Activated naive CD4-positive, alpha-beta T cell (primary cell): ENCODE measurements around the gene TIA1.
"Not testable (repeated sequence)": the region's sequence is repeated elsewhere in the genome, so short reads cannot be mapped to it uniquely, and the experiment has no call there.

Experiments
- DNase-seq, 4 experiments: peaks; one replicate each; lab custom pipeline; 2025; lab: John Stamatoyannopoulos, UW

Gene TIA1

DNA sequence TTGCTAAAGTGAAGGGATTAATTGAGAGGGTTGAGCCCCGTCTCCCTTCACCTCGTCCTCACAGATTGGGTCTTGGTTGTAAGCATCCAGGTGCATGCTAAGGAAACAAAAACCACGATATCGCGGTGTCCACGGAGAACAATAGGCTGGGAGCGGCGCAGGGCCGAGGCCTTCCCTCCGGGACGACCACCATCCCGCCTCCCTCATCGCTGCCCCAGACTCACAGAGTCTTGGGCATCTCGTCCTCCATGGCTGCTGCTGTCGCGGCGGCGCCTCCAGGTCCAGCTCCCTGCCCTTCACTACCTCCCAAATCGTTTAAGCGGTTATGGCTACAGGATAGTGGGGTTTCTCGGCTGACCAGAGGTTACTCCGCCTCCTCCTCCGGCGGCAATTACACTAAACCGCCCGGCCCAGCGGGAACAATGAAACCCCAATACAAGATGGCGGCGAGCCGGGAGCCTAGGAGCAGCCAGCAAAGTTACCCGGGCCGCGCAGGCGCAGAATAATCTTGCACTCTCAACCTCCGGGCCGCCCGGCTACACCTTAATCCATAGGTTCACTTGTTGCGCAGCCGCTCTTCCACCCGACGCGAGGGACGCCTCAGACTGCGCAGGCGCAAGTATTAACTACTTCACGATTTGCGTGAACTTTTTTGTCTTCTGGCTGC lies at the start of gene TIA1:
Gene TIA1, minus strand, starts transcription at position 448 of the 667 bp plus-strand sequence. Its CDS starts 198 bp downstream, at position 250.
- peak; percentile 93 to 98 (median 98) for DNase-seq

DNA sequence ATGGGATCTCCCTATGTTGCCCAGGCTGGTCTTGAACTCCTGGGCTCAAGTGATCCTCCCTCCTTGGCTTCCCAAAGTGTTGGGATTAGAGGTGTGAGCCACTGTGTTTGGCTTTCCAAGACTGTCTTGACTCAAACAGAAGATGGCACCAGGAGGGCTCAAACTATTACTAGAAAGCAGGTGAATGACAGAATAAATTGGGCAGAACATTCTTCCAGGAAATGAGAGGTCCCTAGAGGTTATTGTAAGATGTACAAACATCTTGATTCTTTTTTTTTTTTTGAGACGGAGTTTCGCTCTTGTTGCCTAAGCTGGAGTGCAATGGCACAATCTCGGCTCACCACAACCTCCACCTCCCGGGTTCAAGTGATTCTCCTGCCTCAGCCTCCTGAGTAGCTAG lies 49.4 kb upstream of the TIA1 start:
- not testable (repeated sequence) for DNase-seq

- DNase-seq, result no peak
Measured at GRCh38 chr2:70283500-70284191, 35.2 kb upstream of the TIA1 start.

DNA sequence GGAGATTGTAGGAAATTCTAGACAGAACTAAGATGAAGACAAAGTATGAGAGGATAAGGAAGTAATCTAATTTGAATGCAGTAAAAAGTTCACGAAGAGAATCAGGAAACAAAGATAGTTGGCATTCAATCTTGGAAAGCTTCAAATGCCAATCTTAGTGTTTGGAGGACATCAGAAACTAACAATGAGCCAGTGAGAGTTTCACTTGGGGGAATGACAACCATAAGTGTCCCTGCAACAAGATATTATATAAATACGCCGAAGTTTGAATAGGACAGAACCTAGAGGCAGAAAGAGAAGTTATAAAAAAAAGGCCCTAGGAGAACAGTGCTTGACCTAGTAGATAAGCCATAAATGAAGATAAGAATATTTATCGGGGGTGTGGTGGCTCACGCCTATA lies 34.0 kb upstream of the TIA1 start:
- no peak for DNase-seq

GRCh38 chr2:70280242-70280798 lies 31.9 kb upstream of the TIA1 start:
- DNase-seq, result no peak

GRCh38 chr2:70270323-70270722 lies 21.9 kb upstream of the TIA1 start:
- no peak for DNase-seq

GRCh38 chr2:70269422-70270302 lies 21.2 kb upstream of the TIA1 start:
- DNase-seq, result not testable (repeated sequence)

- DNase-seq, result not testable (repeated sequence)
Measured at GRCh38 chr2:70266925-70267324, 18.5 kb upstream of the TIA1 start.

GRCh38 chr2:70261501-70261900 lies 13.1 kb upstream of the TIA1 start:
- no peak for DNase-seq

- no peak for DNase-seq
Measured at GRCh38 chr2:70258532-70258875, 10.1 kb upstream of the TIA1 start.

DNA sequence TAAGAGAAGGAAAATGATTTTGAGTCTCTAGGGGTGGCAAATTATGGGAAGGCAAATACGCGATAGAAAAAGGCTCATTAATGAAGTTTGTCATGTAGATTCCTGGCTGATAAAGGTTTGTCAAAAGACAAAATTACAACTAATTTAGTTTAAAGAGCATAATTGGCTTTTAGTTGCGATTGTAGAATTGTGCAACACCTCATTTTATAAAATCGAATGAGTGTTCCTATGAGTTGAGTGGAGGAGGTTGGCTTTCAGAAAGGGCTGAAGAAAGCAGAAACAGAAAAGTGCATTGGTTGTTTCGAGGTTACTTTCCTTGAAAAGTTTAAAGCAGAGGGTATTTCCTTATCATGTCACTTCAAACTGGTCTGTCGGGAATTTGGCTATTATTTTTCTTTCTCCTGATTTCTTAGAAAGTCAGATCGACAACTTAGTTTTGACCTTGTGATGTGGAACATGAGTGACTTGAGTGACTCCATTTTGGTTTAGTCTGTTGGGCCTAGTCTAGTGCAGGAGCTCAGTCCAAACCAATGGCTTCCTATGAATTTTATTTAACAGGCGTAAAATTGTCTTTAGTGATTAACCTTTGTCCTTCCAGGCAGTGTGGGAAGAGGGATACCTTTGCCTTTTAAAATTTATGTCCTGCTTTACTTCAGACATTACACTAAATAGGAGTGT lies 7.3 kb upstream of the TIA1 start:
- DNase-seq, result no peak

GRCh38 chr2:70250434-70250833 lies 2.0 kb upstream of the TIA1 start:
- DNase-seq, result no peak

DNA sequence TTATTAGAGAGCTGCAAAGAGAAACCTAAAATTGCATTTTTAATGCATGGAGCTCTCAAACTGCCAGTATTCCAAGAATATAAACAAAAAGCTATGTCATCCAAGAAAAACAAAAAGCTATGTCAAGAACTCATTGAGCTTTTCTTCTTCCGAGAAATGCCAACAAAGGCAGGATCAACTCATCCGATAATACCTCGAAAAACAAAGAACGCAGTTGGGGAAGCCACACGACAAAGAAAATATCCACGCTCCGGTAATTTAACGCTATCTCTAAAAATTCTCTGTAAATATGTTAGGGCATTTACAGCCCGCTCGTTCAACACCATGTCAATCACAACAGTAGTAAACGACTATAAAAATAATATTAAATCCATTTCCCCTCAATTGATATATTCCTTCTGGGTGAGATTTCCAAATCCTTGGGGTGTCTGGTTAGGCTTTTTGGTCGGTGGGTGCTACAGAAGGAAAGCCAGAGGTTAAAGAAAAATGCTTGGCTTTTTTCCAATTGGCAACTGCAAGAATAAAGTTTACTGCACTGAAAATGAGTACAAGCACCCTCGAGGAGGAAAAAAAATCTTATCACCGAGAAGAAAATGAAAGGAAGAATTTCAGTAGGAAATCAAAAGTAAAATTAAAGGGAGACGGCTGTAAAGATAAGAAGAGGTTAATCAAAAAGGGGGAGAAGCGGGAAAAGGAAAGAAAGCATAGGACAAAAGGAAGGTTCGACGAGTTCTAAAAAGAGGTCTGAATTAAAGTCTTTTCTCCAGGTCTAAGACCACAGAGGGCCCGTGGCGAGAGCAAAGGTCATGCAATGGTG lies 856 bp downstream of the TIA1 start:
- DNase-seq, result no peak

DNA sequence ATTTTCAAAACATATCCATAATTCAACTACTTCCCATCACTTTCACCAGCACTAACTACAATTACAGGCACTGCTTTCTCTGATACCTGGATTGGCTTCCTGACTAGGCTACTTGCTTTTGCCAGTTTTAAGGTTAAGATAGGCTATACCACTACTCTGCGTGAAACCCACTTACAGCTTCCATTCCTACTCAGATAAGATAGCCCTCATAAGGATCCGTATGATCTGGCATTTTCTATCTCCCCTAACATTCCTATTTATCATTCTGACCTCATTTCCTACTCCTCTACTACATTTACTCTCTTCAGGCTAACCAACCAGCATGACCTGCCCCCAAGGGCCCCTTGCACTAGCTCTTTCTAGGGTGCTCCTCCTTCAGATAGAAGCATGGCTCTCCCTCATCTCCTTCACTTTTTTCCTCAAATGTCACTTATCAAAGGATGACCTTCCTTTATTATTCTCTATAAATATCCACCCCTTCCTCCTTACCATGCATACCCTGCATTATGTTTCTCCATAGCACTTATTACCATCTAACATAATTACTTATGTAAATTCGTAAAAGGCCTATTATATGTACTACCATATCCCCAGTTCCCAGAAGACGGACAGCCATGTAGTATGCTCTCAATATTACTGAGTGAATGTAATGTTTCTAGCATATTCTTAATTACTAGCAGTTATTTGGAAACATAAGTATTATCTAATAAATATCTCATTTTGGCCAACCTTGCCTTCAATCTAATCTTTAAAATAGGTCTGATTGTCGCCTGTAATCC lies 4.4 kb downstream of the TIA1 start:
- DNase-seq, result no peak

- no peak for DNase-seq
Measured at GRCh38 chr2:70242552-70242951, 5.9 kb downstream of the TIA1 start.

DNA sequence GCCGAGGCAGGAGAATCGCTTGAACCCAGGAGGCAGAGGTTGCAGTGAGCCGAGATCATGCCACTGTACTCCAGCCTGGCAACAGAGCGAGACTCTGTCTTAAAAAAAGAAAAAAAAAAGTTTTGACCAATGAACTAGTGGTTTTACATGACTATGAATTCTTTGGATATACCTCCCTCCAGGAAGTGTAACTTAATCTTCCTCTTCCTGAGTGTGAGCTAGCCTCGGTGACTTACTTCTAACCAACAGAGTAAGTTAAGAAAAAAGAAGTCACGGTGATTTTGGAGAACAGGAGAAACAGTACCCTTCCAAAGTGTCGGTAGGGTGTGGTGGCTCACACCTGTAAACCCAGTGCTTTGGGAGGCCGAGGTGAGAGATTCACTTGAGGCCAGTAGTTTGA lies 7.1 kb downstream of the TIA1 start:
- DNase-seq, result no peak

- DNase-seq, result no peak
Measured at GRCh38 chr2:70240599-70240998, 7.8 kb downstream of the TIA1 start.

- no peak for DNase-seq
Measured at GRCh38 chr2:70233926-70234325, 14.5 kb downstream of the TIA1 start.

- DNase-seq, result no peak
Measured at GRCh38 chr2:70226781-70227180, 21.6 kb downstream of the TIA1 start.

DNA sequence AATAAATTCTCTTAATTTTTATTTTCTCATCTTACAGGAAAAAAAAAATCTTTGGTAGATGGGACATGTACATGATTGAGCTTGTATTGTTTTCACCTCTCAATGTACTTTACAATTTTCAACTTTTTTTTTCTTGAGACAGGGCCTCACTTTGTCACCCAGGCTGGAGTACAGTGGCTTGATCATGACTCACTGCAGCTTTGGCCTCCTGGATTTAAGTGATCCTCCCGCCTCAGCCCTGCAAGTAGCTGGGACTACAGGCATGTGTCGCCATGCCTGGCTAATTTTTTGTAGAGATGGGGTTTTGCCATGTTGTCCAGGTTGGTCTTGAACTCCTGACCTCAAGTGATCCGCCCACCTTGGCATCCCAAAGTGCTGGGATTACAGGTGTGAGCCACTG lies 25.1 kb downstream of the TIA1 start:
- DNase-seq, result not testable (repeated sequence)
